Right lung (tissue), 5 donors: ENCODE results near the gene PNRC2. TPM values are rescaled to one million over a fixed set of nuclear protein-coding genes. Genes with fewer than 3 reads are reported as not detected.

ENCODE experiments used
- polyA plus RNA-seq, 5 donors: library from polyadenylated mRNA; unstranded; fragments of 120-200 nt; gene quantifications; one replicate each; pipeline versions ENCODE4 v1.2.1 to v1.2.3, GENCODE V29; 2013; ENCODE audit warnings: inconsistent platforms in 1 of 5, low replicate concordance in 1 of 5; ENCODE audit not compliant: insufficient read length in 5 of 5, insufficient read depth in 1 of 5

Gene PNRC2
- polyA plus RNA-seq, 5 donors: 209 to 306 (median 252) TPM

Other genes starting within 250 kb of the PNRC2 start
- 10 to 100 TPM; 39.1 to 45.6 (median 40.7) TPM for gene ELOA, start 216.4 kb upstream of the PNRC2 start, polyA plus RNA-seq
- 10 to 100 TPM; 52.7 to 70.2 (median 60.2) TPM for gene PITHD1, start 181.4 kb upstream of the PNRC2 start, polyA plus RNA-seq
- gene LYPLA2, start 168.7 kb upstream of the PNRC2 start, polyA plus RNA-seq: 10 to 100 TPM; 37.0 to 63.6 (median 48.0) TPM
- 10 to 100 TPM; 12.4 to 23.3 (median 15.9) TPM for gene GALE, start 159.1 kb upstream of the PNRC2 start, polyA plus RNA-seq
- gene HMGCL, start 134.4 kb upstream of the PNRC2 start, polyA plus RNA-seq: 10 to 100 TPM; 32.3 to 38.6 (median 32.8) TPM
- 10 to 100 TPM; 22.0 to 29.9 (median 23.7) TPM for gene FUCA1, start 91.5 kb upstream of the PNRC2 start, polyA plus RNA-seq
- gene CNR2, start 46.5 kb upstream of the PNRC2 start, polyA plus RNA-seq: under 1 TPM; 0.05 to 0.18 (median 0.14) TPM
- 100 to 1,000 TPM; 191 to 319 (median 294) TPM for gene SRSF10, start 20.5 kb downstream of the PNRC2 start, polyA plus RNA-seq
- 10 to 100 TPM in 1 of 5 donors, 1 to 10 TPM in 1, under 1 TPM in 3; 0.03 to 17.1 (median 0.34) TPM for gene MYOM3, start 152.3 kb downstream of the PNRC2 start, polyA plus RNA-seq
- gene IL22RA1, start 183.3 kb downstream of the PNRC2 start, polyA plus RNA-seq: under 1 TPM; 0.32 to 0.56 (median 0.43) TPM
- 1 to 10 TPM; 2.5 to 4.7 (median 3.0) TPM for gene IFNLR1, start 227.5 kb downstream of the PNRC2 start, polyA plus RNA-seq